RKO (cell line): ENCODE results near the gene MRPS35.
"Not testable (repeated sequence)": the region's sequence is repeated elsewhere in the genome, so short reads cannot be mapped to it uniquely, and the experiment has no call there.

Experiments used
- DNase-seq: peaks from one replicate; pipeline ENCODE4 v3.0.0-alpha.2; 2016; ENCODE audit warnings: low spot score

Gene MRPS35

DNA sequence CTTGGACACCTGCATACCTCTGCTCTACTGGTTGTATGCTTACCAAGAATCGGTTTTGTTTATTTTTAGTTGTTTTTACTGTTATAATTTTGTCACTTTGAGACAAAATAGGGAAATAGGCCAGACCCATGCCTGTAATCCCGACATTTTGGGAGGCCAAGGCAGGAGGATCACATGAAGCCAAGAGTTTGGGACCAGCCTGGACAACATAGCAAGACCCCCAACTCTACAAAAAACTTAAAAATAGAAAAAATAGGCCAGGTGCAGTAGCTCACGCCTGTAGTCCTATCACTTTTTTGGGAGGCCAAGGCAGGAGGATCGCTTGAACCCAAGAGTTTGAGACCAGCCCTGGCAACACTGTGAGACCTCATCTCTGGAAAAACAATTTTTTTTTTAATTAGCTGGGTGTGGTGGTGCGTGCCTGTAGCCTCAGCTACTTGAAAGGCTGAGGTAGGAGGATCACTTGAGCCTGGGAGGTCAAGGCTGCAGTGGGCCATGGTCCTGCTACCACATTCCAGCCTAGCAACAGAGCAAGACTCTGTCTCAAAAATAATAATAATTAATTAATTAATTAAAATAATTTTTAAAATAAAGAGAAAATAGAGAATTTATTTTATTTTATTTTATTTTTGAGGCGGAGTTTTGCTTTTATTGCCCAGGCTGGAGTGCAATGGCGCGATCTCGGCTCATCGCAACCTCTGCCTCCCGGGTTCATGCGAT, 1.3 kb upstream of the MRPS35 start:
- no peak for DNase-seq

DNA sequence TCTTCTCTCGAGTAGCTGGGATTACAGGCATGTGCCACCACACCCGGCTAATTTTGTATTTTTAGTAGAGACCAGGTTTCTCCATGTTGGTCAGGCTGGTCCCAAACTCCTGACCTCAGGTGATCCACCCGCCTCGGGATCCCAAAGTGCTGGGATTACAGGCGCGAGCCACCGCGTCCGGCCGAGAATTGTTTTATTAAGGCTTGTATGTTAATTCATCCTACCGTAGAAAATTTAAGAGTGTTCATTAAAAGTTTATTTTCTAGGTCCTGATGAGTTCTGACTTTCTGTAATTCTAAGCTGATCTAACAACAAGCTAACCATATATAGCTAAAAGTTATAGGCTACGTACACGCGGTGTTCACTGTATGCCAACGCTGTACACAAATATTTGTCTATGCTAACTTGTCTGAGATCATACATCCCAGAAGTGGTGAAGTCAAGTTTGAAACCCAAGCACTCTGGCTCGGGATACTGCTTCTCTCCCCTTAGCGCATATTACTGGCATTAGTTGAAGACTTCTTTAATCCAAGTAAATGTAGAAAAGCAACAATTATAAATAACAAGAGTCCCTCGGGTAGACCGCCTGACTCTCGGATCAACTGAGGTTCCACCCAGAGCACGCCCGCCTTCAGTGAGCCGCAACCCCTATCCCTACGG, 570 bp upstream of the MRPS35 start:
- DNase-seq: peak; percentile 70

DNA sequence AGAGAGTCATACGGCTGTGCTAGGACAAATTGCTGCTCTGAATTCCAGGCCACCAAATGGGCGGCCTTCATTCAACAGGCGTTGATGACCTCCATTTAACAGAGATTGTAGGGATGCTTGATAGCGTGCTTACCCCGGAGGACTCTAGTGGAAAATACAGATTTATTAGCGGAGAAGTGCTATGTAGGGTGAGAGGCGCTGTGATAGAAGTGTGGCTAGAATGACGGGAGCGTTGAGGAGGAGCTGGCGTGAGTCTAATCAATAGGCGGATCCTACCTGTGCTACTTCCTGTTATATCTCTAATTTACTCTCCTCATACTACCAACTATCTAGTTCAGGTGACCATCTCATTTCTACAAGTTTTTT, 668 bp downstream of the MRPS35 start:
- DNase-seq: peak; percentile 64

DNA sequence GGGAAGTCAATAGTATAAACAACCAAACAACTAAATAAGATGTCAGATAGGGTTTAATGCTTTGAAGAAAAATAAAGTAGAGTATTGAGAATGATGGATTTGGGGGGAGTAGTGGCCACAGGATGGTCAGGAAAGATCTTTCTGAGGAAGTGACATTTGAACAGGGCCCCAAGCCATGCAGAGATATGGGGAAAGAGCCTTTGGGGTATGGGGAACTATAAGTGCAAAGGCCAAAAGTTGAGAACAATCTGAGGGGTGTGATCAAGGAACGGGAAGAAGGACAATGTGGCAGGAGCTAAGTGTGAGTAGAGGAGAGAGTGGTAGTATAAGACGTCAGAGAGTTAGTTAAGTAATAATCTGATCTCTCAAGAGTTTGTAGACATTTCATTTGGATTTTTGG, 1.3 kb downstream of the MRPS35 start:
- DNase-seq: no peak

DNA sequence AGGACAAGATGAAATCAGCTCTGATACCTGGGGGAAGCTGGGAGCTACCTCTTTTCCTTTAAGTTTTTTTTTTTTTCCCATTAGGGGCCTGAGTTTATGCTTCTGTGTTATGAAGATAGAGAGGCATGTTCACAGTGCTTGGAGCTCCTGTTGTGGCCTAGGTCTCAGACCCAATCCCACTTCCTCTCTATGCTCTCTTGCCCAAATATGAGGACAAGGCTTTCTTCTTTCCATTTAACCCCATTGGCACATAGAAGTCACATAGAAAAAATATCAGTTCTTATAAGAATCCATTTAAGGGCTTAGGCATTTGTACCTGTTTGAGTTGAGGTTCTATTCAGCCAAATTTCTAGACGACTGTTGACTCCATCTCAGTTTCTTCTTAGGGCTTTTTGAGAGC, 12.6 kb downstream of the MRPS35 start:
- no peak for DNase-seq

DNA sequence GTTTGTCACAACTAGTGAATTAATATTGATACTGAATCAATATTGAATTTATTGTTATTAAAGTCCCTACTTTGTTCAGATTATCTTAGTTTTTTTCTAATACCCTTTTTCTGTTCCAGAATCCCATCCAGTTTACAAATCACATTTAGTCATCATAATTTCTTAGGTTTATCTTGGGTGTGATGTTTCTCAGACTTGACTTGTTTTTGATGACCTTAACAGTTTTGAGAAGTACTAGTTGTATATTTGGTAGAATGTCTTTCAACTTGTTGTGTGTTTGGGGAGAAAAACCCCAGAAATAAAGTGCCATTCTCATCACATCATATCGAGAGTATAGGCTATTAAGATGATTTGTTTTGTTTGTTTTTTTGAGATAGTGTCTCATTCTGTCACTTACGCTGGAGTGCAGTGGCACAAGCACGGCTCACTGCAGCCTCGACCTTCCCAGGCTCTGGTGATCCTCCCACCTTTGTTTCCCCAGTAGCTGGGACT, 19.5 kb downstream of the MRPS35 start:
- no peak for DNase-seq

DNA sequence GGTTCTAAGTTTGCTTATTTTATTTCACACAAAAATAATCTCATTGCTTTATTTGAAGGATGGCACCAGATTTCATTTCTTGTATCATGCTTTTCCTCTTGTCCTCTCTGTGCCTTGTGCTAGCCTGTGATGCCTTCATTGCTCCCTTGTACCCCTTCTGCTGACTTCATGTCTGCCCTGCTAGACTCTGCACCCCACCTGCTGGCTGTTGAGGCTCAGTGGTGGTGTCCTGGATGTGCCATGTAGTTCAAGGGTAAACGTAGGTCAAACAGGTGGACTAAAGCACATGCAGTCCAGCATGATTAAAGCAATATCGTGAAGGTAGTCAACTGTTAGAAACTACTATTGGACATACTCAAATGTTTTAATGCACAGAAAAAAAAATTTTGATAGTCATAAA, 21.6 kb downstream of the MRPS35 start:
- peak; percentile 49 for DNase-seq

DNA sequence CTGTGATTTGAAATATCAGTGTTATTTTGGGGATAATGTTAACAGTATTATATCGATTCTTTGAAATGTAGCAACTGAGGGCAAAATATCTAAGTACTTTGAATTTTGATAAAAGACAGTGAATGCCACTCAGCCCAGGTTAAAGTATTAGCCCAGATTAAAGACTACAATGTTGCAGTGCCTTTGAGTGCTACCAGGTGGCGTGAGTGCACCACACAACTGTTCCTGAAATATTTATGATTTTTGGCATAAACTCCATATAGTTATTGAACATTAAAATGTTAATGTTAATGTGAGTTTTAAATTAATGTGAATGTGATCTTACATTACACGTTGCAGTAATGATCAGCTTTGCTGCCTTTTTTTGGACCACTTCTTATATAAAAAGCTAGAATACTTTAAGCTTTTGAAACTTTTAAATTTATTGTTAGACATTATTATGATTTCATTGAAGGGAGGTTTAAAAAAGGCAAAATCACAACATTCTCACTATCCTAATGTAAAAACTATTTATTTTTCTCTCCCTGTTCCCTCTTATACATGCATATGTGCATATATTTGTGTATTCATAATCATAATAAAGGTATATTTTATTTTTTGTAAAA, 22.5 kb downstream of the MRPS35 start:
- peak; percentile 75 for DNase-seq

DNA sequence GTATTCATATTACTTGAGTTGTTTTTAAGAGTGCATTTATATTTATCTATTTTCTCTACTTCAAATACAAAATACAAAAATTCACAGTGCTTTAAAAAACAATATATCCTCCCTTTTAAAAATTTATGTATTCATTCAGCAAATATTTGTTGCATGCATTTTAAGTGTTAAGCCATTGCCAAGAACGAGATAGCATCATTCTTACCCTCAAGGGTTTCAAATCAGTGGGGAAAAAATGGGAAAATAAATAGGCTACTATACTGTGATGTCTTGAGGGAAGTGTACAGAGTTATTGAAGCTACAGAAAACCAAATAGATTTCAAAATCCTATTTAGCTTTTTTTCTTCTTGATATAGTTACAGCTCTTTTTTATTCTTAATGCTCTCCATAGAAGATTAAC, 23.2 kb downstream of the MRPS35 start:
- no peak for DNase-seq

DNA sequence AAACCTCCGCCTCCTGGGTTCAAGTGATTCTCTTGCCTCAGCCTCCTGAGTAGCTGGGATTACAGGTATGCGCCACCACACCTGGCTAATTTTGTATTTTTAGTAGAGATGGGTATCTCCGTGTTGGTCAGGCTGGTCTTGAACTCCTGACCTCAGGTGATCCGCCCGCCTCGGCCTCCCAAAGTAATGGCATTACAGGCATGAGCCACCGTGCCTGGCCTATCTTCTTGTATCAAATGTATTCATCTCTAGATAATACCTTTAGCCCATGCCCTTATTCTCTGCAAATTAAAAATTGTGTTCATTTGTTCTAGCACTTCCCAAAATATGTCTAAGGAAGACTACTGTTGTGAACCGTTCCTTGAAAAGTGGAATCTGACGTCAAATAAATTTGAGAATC, 23.7 kb downstream of the MRPS35 start:
- not testable (repeated sequence) for DNase-seq

DNA sequence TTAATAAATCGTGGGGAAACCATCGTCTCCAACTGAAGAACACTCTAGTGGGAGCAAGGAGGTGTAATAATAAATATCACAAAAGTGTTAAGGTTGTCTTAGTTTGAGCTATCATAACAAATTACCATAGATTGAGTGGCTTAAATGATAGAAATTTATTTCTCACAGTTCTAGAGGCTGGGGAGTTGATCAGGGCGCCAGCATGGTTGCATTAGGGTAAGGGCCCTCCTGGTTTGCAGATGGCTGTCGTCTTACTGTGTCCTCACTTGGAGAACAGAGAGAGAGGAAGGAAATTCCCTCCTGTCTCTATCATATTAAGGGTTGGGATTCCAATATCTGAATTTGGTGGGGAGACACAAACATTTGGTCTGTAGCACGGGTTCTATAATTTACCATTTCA, 33.0 kb downstream of the MRPS35 start:
- DNase-seq: no peak

DNA sequence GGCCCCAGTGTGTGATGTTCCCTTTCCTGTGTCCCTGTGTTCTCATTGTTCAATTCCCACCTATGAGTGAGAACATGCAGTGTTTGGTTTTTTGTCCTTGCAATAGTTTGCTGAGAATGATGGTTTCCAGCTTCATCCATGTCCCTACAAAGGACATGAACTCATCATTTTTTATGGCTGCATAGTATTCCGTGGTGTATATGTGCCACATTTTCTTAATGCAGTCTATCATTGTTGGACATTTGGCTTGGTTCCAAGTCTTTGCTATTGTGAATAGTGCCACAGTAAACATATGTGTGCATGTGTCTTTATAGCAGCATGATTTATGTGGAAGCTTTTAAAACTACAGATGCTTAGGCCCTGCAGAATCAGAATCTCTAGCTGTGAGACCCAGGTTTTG, 35.1 kb downstream of the MRPS35 start:
- DNase-seq: not testable (repeated sequence)

DNA sequence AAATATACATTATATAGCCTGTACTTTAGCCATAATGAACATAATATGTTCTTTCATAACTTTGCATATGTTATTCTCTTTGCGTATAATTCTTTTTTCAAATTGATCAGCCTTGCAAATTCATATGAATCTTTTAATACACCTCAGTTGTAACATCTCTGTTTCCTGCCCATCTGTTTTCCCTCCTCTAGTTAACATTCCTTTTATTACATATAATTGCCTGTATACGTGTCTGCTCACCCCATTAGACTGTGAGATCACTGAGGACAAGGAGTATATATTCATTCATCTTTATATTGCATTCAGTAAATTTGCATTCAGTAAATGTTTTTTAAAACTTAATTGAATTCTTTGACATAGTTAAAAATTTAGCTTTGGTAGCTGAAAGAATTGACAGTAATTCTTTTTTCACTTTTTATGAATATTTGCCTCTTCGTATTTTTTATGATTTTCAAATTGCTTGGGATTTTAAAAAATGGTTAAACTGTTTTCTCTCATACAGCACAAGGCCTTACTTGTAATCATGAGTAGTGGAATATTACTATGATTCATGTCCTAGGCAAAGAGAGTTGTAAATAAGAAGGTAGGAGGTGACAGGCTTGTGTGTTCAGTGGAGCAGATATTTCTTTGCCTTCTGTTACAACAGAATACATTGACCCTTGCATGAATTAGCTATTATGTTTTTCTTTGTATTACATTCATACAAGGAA, 36.6 kb downstream of the MRPS35 start:
- no peak for DNase-seq

DNA sequence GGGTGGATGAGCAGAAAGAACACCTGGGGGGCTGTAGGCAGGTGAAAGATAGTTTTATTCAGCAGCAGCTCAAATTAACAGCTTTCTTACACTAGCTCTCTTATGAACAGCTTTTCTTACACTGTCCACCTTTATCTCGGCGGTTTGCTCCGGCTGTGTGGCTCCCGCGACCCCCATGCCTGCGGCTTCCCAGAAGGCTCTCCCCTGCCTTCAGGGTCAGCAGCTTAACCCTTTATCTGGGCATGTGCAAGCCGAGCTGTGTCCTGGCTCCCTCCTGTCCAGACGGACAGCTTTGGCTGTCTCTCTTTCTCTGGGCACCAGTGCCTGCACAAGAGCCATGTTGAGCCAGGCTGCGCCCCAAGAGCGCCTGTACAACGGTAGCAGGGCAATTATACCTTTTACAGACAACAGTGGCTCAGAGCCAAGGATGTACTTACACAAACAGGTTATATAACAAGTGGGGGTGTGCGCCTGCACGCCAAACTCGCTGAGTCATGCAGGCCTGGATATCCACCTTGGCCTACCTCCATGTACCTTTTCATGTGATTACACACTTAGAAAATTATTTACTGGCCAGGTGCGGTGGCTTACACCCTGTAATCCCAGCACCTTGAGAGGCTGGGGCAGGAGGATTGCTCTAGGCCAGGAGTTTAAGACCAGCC, 40.9 kb downstream of the MRPS35 start:
- no peak for DNase-seq

DNA sequence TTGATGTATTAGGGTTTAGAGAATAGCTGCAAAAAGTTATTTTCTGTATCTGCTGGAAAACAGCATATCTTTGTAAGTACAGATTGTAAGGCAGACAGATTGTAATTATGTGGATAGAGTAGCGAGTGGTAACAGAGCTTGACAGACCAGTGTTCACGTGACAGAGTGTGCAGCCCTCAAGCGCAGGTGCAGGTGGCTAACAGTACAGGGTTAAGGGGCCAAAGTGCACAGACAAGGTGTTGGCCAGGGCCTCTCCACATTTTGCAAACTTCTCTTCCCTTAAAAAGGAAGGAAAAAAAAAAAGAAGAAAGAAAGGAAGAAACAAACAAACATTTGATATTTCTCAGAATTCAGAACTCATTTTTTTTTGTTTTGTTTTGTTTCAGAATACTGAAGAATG, 44.2 kb downstream of the MRPS35 start:
- DNase-seq: no peak

DNA sequence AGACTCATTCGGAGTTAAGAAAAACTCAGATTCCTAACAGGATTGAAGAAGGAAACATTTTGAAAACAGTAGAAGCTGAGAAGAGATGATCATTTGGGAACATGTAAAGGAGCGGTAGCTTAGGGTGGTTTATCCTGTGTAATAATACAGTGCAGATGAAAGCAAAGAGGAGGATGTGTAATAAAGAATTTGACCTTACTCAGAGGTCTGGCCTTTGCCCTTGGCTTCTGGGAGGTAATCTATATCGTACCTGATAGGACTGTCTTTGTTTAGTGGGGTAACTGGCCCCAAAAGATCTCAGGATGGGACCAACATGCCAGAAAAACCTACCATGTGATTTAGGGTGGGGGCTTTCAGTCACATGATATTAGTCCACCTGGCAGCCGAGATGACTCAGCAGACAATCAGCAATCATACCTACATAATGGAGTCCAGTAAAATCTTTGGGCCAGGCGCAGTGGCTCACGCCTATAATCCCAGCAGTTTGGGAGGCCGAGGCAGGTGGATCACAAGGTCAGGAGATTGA, 46.1 kb downstream of the MRPS35 start:
- no peak for DNase-seq

DNA sequence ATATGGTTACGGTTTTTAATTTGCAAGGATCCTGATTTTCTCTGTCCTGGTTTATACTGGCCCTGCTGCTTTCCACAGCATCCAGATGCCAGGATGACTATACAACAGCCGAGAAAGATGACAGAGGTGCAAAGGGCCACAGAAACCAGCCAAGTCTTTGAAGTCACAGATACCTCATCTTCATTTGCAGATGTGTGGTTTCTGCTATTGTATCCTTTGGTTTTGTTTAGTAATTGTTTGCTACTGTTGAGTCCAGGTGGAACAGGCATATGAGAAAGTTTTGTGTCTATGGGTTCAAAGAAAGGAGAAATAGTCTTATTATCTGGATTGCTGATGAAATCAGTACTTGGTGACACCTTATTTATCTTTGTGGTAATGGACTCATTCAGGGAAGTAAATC, 52.1 kb downstream of the MRPS35 start:
- no peak for DNase-seq

DNA sequence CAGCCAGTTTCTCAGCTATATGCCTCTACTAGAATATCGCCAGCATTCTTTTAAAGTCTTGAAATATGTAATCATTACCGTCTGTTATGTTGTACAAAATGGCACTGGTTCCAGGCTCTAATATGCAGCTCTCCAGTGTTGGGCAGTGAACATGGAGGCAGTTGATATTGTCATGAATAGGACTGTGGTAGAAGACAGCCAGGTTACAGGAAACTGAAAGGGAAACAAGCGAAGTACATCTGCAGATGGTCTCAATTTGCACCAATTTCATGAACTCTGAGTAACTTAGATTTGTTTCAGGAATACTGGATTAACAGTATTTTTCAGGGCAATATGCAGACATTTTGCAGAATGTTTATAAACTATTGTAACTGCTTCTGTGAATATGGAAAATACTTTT, 56.0 kb downstream of the MRPS35 start:
- DNase-seq: no peak

DNA sequence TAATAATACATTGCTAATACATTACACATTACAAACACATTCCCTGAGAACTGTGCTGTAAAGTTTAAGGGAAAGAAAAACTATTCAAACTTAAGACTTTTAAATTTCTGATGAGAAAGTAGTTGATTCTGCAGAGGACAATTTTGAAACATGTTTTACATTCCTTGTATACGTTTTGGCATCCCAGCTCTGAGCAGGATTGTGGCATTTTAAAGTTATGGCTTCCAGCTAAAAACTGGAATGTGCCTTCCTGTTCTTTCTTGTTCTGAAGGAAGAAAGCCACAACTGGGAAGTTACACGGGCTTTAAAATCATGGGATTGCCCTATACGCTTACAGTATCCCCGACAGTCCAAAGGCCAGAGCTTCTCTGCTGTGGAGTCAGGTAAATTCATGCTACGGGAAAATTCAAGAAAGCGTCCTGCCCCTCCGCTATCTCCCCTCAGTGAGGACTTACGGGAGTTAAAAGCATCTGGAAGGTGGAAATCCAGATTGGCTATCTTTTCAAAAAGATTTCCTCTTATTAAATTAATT, 58.6 kb downstream of the MRPS35 start:
- DNase-seq: no peak

DNA sequence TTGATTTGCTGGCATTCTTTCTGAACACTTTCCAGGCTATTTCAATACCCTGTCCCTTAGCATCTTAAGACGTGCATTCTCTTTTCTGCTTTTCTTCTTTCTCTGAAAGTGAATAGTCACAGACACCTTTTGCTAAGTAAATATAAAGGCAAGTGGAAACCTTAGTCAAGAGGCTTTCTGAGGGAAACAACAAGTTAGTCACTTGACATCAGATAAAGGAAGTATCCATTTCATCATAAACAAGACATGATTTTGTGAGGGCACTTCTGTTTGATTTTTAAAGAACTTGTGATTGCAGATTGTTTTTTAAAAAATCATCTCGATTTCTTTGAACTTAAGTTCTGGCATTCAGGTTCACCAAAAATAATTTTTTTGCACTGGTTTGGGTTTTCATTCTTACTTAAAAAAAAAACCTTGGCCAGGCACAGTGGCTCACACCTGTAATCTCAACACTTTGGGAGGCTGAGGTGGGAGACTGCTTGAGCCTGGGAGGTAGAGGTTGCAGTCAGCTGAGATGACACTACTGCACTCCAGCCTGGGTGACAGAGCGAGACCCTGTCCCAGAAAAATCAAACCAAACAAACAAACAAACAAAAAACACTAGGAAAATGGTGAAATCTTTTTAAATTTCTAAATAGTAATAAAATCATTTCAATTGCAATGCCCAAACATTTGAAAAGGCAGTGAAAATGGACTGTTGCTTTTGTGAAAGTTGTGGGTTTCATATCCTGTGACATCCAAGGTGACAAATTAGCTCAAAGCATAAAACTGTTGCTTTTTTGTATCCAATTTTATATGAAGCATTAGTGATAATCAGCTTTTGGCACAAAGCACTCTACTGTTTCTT, 61.1 kb downstream of the MRPS35 start:
- DNase-seq: no peak
